Esophagus muscularis mucosa (tissue), 3 donors: ENCODE results near the gene CYYR1.

Source experiments
- CTCF ChIP-seq, 3 experiments: fragments of 200-600 bp in 2 of 3; fragments of 450-650 bp in 1 of 3; sonication (generic) in 2 of 3; IDR thresholded peaks; one replicate each; pipeline ENCODE4 v1.5.1; 2017 to 2019; ENCODE audit warnings: antibody characterized with exemption in 3 of 3, mild to moderate bottlenecking in 2 of 3, moderate library complexity in 1 of 3
- POLR2A ChIP-seq: fragments of 450-650 bp; IDR thresholded peaks from one replicate; pipeline ENCODE4 v1.6.1; 2017; ENCODE audit warnings: antibody characterized with exemption, moderate library complexity, mild to moderate bottlenecking, low read depth
- POLR2AphosphoS5 ChIP-seq, 2 donors: sonication (generic); formaldehyde crosslinking; IDR thresholded peaks; one replicate each; pipeline ENCODE4 v1.6.1; 2017; ENCODE audit warnings: antibody characterized with exemption in 2 of 2

GRCh38 chr21:26563856-26564503 is 9.1 kb downstream of the CYYR1 start:
- TF ChIP-seq CTCF (IDR thresholded peaks at IDR 0.05) (no peak), POLR2A (no peak), POLR2AphosphoS5 (IDR thresholded peaks at IDR 0.05) (no peak)
